A673 (cell line): Measurements from ENCODE around the gene TBX1.

Source experiments
- CTCF ChIP-seq: fragments of 300-800, 200-600 bp; sonication (generic); conservative IDR thresholded peaks from 2 replicates; pipeline ENCODE4 v1.5.1; 2017; ENCODE audit warnings: low read depth, mild to moderate bottlenecking, antibody characterized with exemption, low read length, moderate library complexity, mixed read lengths
- EZH2 ChIP-seq: fragments of 200-600 bp; sonication (generic); IDR thresholded peaks from 2 replicates; pipeline ENCODE4 v1.6.1; 2017; ENCODE audit warnings: borderline replicate concordance, low read depth, mild to moderate bottlenecking, mixed read lengths, antibody characterized with exemption, low read length; ENCODE audit not compliant: poor library complexity, severe bottlenecking

- TF ChIP-seq CTCF: peak; percentile 41; the same call in 1 of the 2 replicates
- TF ChIP-seq EZH2: no peak
Observed at GRCh38 chr22:19753090-19753842, 7.3 kb upstream of the TBX1 start.
